ENCODE measurements around the gene S100A7. TPM values are rescaled to one million over a fixed set of nuclear protein-coding genes. Genes with fewer than 3 reads are reported as not detected.
"Not testable (repeated sequence)": the region's sequence is repeated elsewhere in the genome, so short reads cannot be mapped to it uniquely, and the experiment has no call there.

S100A7 gene
- total RNA-seq, 1 donor from 2014 or later: not detected

DNA sequence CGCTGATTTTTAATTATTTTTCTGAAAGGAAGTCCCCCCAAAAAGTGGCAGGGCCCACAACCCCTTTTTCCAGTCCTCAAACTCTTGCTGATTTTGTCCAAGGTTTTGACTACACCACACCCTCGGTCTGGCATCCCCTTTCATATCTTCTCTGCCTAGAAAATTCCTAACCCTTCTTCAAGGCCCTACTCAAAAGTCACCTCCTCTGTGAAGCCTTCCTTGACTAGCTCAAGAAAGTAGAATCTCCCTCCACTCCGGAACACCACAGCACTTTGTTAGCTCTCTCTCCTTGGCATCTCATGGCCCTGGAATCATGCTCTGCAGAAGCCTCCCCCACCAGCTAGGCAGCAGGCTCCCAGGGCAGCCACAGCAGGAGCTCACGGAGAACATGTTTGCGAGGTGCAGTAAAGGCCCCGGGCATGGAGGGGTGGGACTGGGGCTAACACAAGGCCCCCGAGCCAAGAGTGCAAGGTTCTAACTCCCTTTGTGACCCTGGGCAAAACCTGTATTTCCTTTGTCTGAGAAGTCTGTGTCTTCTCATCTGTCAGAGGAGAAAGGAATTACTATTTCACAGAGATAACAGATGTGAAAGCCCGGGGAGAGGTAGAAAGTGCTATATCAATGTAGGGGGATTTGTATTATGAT is 17.7 kb upstream of the S100A7 start:
- Histone ChIP-seq H3K36me3 (ENCODE audit: control insufficient read depth in 3 of 3, insufficient read depth in 3 of 3, low read length in 3 of 3) (no peaks in the 10 kb centered on the region), H3K9ac (ENCODE audit: low read depth in 1 of 3, low read length in 3 of 3) (no peak overlapping the region), H3K27ac (ENCODE audit: low read depth, low read length) (no peak overlapping the region), H3K4me1 (ENCODE audit: control insufficient read depth in 3 of 3, insufficient read depth in 3 of 3, low read length in 3 of 3) (no peaks in the 10 kb centered on the region), H3K4me3 (ENCODE audit: low read length in 3 of 3) (no peak overlapping the region), H3K27me3 (ENCODE audit: control insufficient read depth in 3 of 3, insufficient read depth in 3 of 3, low read length in 3 of 3) (no peaks in the 10 kb centered on the region), H3K9me3 (ENCODE audit: control insufficient read depth in 3 of 3, low read length in 3 of 3) (no peaks in the 10 kb centered on the region)

GRCh38 chr1:153476491-153477093 is 16.1 kb upstream of the S100A7 start:
- Histone ChIP-seq H3K36me3 (ENCODE audit: control insufficient read depth in 3 of 3, insufficient read depth in 3 of 3, low read length in 3 of 3) (no peaks in the 10 kb centered on the region), H3K9me3 (ENCODE audit: control insufficient read depth in 3 of 3, low read length in 3 of 3) (no peaks in the 10 kb centered on the region), H3K27ac (ENCODE audit: low read depth, low read length) (no peak overlapping the region), H3K4me1 (ENCODE audit: control insufficient read depth in 3 of 3, insufficient read depth in 3 of 3, low read length in 3 of 3) (no peaks in the 10 kb centered on the region), H3K9ac (ENCODE audit: low read depth in 1 of 3, low read length in 3 of 3) (no peak overlapping the region), H3K27me3 (ENCODE audit: control insufficient read depth in 3 of 3, insufficient read depth in 3 of 3, low read length in 3 of 3) (no peaks in the 10 kb centered on the region), H3K4me3 (ENCODE audit: low read length in 3 of 3) (no peak overlapping the region)

DNA sequence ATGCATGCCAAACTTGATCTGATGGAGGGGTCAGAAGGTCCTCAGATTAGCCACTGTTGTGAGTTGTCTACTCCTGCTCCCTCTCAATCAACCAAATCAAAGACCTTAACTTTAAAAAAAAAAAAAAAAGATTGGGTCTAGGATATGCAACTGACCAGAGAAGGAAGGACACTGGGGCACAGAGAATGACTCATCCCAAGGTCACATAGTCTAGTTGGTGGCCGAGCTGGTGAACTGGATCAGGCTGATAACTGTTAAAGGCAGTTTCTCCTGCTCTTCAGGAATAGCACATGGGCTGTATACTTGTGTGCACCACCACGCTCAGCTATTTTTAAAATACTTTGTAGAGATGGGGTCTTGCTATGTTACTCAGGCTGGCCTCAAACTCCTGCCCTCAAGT is 14.8 kb upstream of the S100A7 start:
- Histone ChIP-seq H3K9ac (ENCODE audit: low read depth in 1 of 3, low read length in 3 of 3) (no peak overlapping the region), H3K36me3 (ENCODE audit: control insufficient read depth in 3 of 3, insufficient read depth in 3 of 3, low read length in 3 of 3) (no peaks in the 10 kb centered on the region), H3K9me3 (ENCODE audit: control insufficient read depth in 3 of 3, low read length in 3 of 3) (no peaks in the 10 kb centered on the region), H3K4me3 (ENCODE audit: low read length in 3 of 3) (no peak overlapping the region), H3K4me1 (ENCODE audit: control insufficient read depth in 3 of 3, insufficient read depth in 3 of 3, low read length in 3 of 3) (no peaks in the 10 kb centered on the region), H3K27ac (ENCODE audit: low read depth, low read length) (no peak overlapping the region), H3K27me3 (ENCODE audit: control insufficient read depth in 3 of 3, insufficient read depth in 3 of 3, low read length in 3 of 3) (peaks cover 0 to 4% (median 0%) of the 10 kb centered on the region in 3 donors)

- Histone ChIP-seq H3K27ac (ENCODE audit: low read depth, low read length) (no peak overlapping the region), H3K4me3 (ENCODE audit: low read length in 3 of 3) (no peak overlapping the region), H3K9ac (ENCODE audit: low read depth in 1 of 3, low read length in 3 of 3) (no peak overlapping the region), H3K27me3 (ENCODE audit: control insufficient read depth in 3 of 3, insufficient read depth in 3 of 3, low read length in 3 of 3) (peaks cover 0 to 4% (median 0%) of the 10 kb centered on the region in 3 donors), H3K36me3 (ENCODE audit: control insufficient read depth in 3 of 3, insufficient read depth in 3 of 3, low read length in 3 of 3) (no peaks in the 10 kb centered on the region), H3K9me3 (ENCODE audit: control insufficient read depth in 3 of 3, low read length in 3 of 3) (no peaks in the 10 kb centered on the region), H3K4me1 (ENCODE audit: control insufficient read depth in 3 of 3, insufficient read depth in 3 of 3, low read length in 3 of 3) (no peaks in the 10 kb centered on the region)
Measured at GRCh38 chr1:153474347-153474746, 13.9 kb upstream of the S100A7 start.

DNA sequence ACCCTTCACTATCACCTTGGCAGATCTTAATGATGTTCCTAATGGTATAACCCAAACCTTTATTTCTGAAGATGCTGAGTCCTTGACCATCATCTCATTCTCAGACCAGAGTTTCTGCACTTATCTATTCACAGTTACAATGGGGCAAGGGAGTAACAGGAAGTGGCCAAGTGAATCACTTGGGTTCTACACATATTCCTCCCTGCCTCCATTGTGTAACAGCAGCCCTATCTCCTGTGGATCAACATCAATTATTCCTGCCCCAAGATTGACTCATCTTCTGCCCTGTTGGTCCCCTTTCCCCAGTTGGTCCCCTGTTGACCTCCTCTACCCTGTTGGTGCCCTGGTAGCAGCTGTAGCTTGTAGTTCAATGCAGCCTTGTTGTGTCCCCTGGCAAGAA is 10.3 kb upstream of the S100A7 start:
- no peak overlapping the region for H3K27ac ChIP-seq (ENCODE audit: low read depth, low read length)
- no peaks in the 10 kb centered on the region for H3K36me3 ChIP-seq (ENCODE audit: control insufficient read depth in 3 of 3, insufficient read depth in 3 of 3, low read length in 3 of 3)
- peaks cover 0 to 4% (median 0%) of the 10 kb centered on the region in 3 donors for H3K27me3 ChIP-seq (ENCODE audit: control insufficient read depth in 3 of 3, insufficient read depth in 3 of 3, low read length in 3 of 3)
- no peak overlapping the region for H3K4me3 ChIP-seq (ENCODE audit: low read length in 3 of 3)
- H3K4me1 ChIP-seq (ENCODE audit: control insufficient read depth in 3 of 3, insufficient read depth in 3 of 3, low read length in 3 of 3): no peaks in the 10 kb centered on the region
- H3K9me3 ChIP-seq (ENCODE audit: control insufficient read depth in 3 of 3, low read length in 3 of 3): no peaks in the 10 kb centered on the region
- H3K9ac ChIP-seq (ENCODE audit: low read depth in 1 of 3, low read length in 3 of 3): no peak overlapping the region

GRCh38 chr1:153466908-153467307 is 6.5 kb upstream of the S100A7 start:
- H3K9me3 ChIP-seq (ENCODE audit: control insufficient read depth in 3 of 3, low read length in 3 of 3): no peaks in the 10 kb centered on the region
- no peak overlapping the region for H3K27ac ChIP-seq (ENCODE audit: low read depth, low read length)
- no peaks in the 10 kb centered on the region for H3K4me1 ChIP-seq (ENCODE audit: control insufficient read depth in 3 of 3, insufficient read depth in 3 of 3, low read length in 3 of 3)
- H3K36me3 ChIP-seq (ENCODE audit: control insufficient read depth in 3 of 3, insufficient read depth in 3 of 3, low read length in 3 of 3): no peaks in the 10 kb centered on the region
- peaks cover 0 to 4% (median under 1%) of the 10 kb centered on the region in 3 donors for H3K27me3 ChIP-seq (ENCODE audit: control insufficient read depth in 3 of 3, insufficient read depth in 3 of 3, low read length in 3 of 3)
- H3K9ac ChIP-seq (ENCODE audit: low read depth in 1 of 3, low read length in 3 of 3): no peak overlapping the region
- no peak overlapping the region for H3K4me3 ChIP-seq (ENCODE audit: low read length in 3 of 3)

DNA sequence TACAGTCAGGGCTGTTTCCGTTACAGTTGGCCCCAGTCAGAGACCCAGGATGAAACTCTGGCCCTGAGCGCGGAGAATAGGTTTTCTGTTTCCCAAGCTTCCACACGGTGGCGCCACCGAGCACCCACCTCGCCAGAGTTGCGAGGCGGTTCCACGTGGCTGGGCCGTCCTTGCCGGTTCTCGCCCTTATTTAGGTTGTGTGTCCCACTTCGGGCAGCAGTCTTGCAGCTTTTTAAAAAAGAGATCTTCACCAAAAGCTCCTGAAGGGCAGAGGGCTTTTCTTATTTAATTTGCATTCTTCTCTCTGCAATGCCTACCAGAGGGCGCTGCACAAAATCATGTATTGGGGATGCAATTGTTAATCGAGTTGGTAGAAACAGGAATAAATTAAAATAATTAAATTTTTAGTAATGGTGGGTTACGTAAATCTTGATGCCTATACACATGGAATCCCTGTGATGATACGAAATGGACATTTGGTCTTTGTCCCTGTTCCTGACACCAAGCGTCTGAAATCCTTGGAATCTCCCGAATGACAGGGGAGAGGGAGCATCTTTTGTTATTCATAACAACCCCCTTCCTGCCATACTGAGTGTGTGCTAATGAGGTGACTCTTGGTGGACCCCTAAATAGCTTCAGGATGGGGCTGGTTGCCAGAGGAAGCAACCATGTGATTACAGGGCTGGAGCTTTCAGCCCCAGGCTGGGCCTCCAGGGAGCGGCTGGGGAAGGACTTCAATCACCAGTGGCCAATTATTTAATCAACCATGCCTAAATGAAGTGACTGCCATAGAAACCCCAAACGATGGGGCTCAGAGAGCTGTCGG is 5.6 kb upstream of the S100A7 start:
- H3K36me3 ChIP-seq (ENCODE audit: control insufficient read depth in 3 of 3, insufficient read depth in 3 of 3, low read length in 3 of 3): no peaks in the 10 kb centered on the region
- peaks cover 0 to 4% (median 2%) of the 10 kb centered on the region in 3 donors for H3K27me3 ChIP-seq (ENCODE audit: control insufficient read depth in 3 of 3, insufficient read depth in 3 of 3, low read length in 3 of 3)
- no peaks in the 10 kb centered on the region for H3K4me1 ChIP-seq (ENCODE audit: control insufficient read depth in 3 of 3, insufficient read depth in 3 of 3, low read length in 3 of 3)
- no peak overlapping the region for H3K4me3 ChIP-seq (ENCODE audit: low read length in 3 of 3)
- H3K9ac ChIP-seq (ENCODE audit: low read depth in 1 of 3, low read length in 3 of 3): no peak overlapping the region
- no peak overlapping the region for H3K27ac ChIP-seq (ENCODE audit: low read depth, low read length)
- no peaks in the 10 kb centered on the region for H3K9me3 ChIP-seq (ENCODE audit: control insufficient read depth in 3 of 3, low read length in 3 of 3)

GRCh38 chr1:153462741-153463140 is 2.3 kb upstream of the S100A7 start:
- not testable (repeated sequence) for H3K27ac ChIP-seq (ENCODE audit: low read depth, low read length); H3K27me3 ChIP-seq (ENCODE audit: control insufficient read depth in 3 of 3, insufficient read depth in 3 of 3, low read length in 3 of 3); H3K9me3 ChIP-seq (ENCODE audit: control insufficient read depth in 3 of 3, low read length in 3 of 3); H3K9ac ChIP-seq (ENCODE audit: low read depth in 1 of 3, low read length in 3 of 3); H3K4me3 ChIP-seq (ENCODE audit: low read length in 3 of 3); H3K36me3 ChIP-seq (ENCODE audit: control insufficient read depth in 3 of 3, insufficient read depth in 3 of 3, low read length in 3 of 3); H3K4me1 ChIP-seq (ENCODE audit: control insufficient read depth in 3 of 3, insufficient read depth in 3 of 3, low read length in 3 of 3)

DNA sequence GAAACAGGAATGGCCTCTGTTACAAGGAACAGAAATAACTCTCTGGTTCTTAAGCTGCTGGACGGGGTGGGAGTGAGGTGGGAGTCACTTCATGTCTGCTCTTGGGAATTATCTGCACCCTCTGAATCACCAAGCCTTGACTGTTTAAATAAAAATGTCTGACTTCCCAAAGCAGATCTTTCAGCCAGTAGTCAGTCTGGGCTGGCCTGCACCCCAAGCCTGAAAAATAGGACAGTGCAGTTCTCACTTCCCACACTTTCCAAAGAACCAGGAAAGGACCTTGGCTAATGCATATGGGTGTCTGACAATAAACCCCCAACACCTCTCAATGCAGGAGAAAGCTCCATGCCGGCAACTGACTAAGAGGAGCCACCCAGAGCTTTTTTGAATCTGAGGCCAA is 796 bp downstream of the S100A7 start:
- no peaks in the 10 kb centered on the region for H3K36me3 ChIP-seq (ENCODE audit: control insufficient read depth in 3 of 3, insufficient read depth in 3 of 3, low read length in 3 of 3)
- peaks cover 0 to 12% (median 4%) of the 10 kb centered on the region in 3 donors for H3K27me3 ChIP-seq (ENCODE audit: control insufficient read depth in 3 of 3, insufficient read depth in 3 of 3, low read length in 3 of 3)
- no peaks in the 10 kb centered on the region for H3K4me1 ChIP-seq (ENCODE audit: control insufficient read depth in 3 of 3, insufficient read depth in 3 of 3, low read length in 3 of 3)
- H3K9ac ChIP-seq (ENCODE audit: low read depth in 1 of 3, low read length in 3 of 3): no peak overlapping the region
- no peaks in the 10 kb centered on the region for H3K9me3 ChIP-seq (ENCODE audit: control insufficient read depth in 3 of 3, low read length in 3 of 3)
- no peak overlapping the region for H3K27ac ChIP-seq (ENCODE audit: low read depth, low read length)
- no peak overlapping the region for H3K4me3 ChIP-seq (ENCODE audit: low read length in 3 of 3)

DNA sequence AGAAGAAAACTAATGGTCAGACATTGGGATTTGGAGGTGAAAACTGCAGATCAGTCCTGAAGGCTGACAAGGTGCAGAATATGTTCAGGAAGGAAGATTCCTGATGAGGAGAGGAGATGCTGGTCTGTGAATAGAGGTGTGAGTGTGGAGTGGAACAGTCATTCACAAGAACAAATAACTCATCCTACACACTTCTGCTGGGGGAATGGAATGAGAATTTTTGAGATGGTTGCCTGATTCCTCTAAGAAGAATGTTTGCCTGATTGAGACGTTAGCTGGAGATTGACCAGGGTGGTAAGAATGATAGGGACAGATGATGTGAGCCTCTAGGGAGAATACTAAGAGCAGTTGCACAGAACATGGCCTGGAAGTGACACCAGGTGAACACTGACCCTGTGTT is 4.1 kb downstream of the S100A7 start:
- Histone ChIP-seq H3K9ac (ENCODE audit: low read depth in 1 of 3, low read length in 3 of 3) (no peak overlapping the region), H3K4me3 (ENCODE audit: low read length in 3 of 3) (no peak overlapping the region), H3K27me3 (ENCODE audit: control insufficient read depth in 3 of 3, insufficient read depth in 3 of 3, low read length in 3 of 3) (peaks cover 0 to 10% (median 4%) of the 10 kb centered on the region in 3 donors), H3K9me3 (ENCODE audit: control insufficient read depth in 3 of 3, low read length in 3 of 3) (no peaks in the 10 kb centered on the region), H3K36me3 (ENCODE audit: control insufficient read depth in 3 of 3, insufficient read depth in 3 of 3, low read length in 3 of 3) (no peaks in the 10 kb centered on the region), H3K4me1 (ENCODE audit: control insufficient read depth in 3 of 3, insufficient read depth in 3 of 3, low read length in 3 of 3) (no peaks in the 10 kb centered on the region), H3K27ac (ENCODE audit: low read depth, low read length) (no peak overlapping the region)

Measured in skeletal muscle tissue (tissue), 4 donors.